T-helper 1 cell treated with Interleukin-12 subunit alpha and Interleukin-12 subunit beta and Interleukin-4 antibody, amounts not matched to agents 30 ng/mL and 1 ng/mL, for 36 hours (primary cell): ENCODE data around the gene CUX1. TPM values are rescaled to one million over a fixed set of nuclear protein-coding genes. Genes with fewer than 3 reads are reported as not detected.
"Not testable (repeated sequence)": the region's sequence is repeated elsewhere in the genome, so short reads cannot be mapped to it uniquely, and the experiment has no call there.

Source experiments
- intact Hi-C: fragments of 100-400 bp; cut with micrococcal nuclease; formaldehyde crosslinking; loops from one replicate; pipeline ENCODE4 v1.15.1; 2024
- total RNA-seq: library from RNA; stranded (reverse); gene quantifications from 2 replicates; pipeline ENCODE4 v1.2.3, GENCODE V29; 2022

CUX1 gene
- total RNA-seq, 1 donor from 2014 or later = 24.5 TPM

- intact Hi-C loops = no loop called here
These were observed 503.4 kb downstream of the CUX1 start for GRCh38 chr7:102320601-102321350.

- intact Hi-C loops = no loop called here
These were observed 504.1 kb downstream of the CUX1 start for GRCh38 chr7:102321351-102322201.

- intact Hi-C loops = no loop called here
These were observed 504.8 kb downstream of the CUX1 start for GRCh38 chr7:102322202-102322715.

- intact Hi-C loops = no loop called here
These were observed 506.4 kb downstream of the CUX1 start for GRCh38 chr7:102323914-102324195.

GRCh38 chr7:102325106-102325505 lies 507.7 kb downstream of the CUX1 start:
- intact Hi-C loops = loop anchor here (5.0 kb wide), 1 partner anchor 67 kb away; no protein-coding TSS in a partner anchor

GRCh38 chr7:102326157-102326889 lies 508.9 kb downstream of the CUX1 start:
- intact Hi-C loops = loop anchor here (5.0 kb wide), 1 partner anchor 66 kb away; no protein-coding TSS in a partner anchor

- intact Hi-C loops = loop anchor here (5.0 kb wide), 1 partner anchor 65 kb away; no protein-coding TSS in a partner anchor
These were observed 509.8 kb downstream of the CUX1 start for GRCh38 chr7:102327183-102327582.

- intact Hi-C loops = loop anchor here (5.0 kb wide), 1 partner anchor 63 kb away; no protein-coding TSS in a partner anchor
These were observed 511.4 kb downstream of the CUX1 start for GRCh38 chr7:102328863-102329262.

GRCh38 chr7:102329366-102329765 lies 511.9 kb downstream of the CUX1 start:
- intact Hi-C loops = loop anchor here (5.0 kb wide), 1 partner anchor 63 kb away; no protein-coding TSS in a partner anchor

- intact Hi-C loops = not testable (repeated sequence)
These were observed 513.4 kb downstream of the CUX1 start for GRCh38 chr7:102330666-102331460.

Other genes with a start within 250 kb of the CUX1 start
- gene MYL10, start 188.3 kb upstream of the CUX1 start, total RNA-seq = not detected in 2 replicates